Neural cell (in vitro differentiated cells): ENCODE results near the gene DRD1.

Experiments
- EP300 ChIP-seq: fragments of 450-650 bp; conservative IDR thresholded peaks from 2 replicates; pipeline ENCODE4 v1.6.1; 2014; ENCODE audit warnings: antibody characterized with exemption, mild to moderate bottlenecking, moderate library complexity; ENCODE audit not compliant: poor library complexity, severe bottlenecking
- EZH2 ChIP-seq: fragments of 200-600, 300-800 bp; shearing (Covaris generic), sonication (generic); IDR thresholded peaks from 2 replicates; pipeline ENCODE4 v1.6.1; 2014; ENCODE audit warnings: antibody characterized with exemption, low read length, borderline replicate concordance, mild to moderate bottlenecking; ENCODE audit not compliant: insufficient read depth, poor library complexity, severe bottlenecking
- MXI1 ChIP-seq: fragments of 450-650 bp; conservative IDR thresholded peaks from 2 replicates; pipeline ENCODE4 v1.6.1; 2014; ENCODE audit warnings: antibody characterized with exemption, mild to moderate bottlenecking; ENCODE audit not compliant: poor library complexity, severe bottlenecking
- POLR2AphosphoS5 ChIP-seq: IDR thresholded peaks from 2 replicates; pipeline ENCODE4 v1.6.1; 2012
- RAD21 ChIP-seq: fragments of 450-650 bp; conservative IDR thresholded peaks from 2 replicates; pipeline ENCODE4 v1.6.1; 2014; ENCODE audit warnings: antibody characterized with exemption, mild to moderate bottlenecking, moderate library complexity
- TAF1 ChIP-seq: IDR thresholded peaks from 2 replicates; pipeline ENCODE4 v1.6.1; 2012; ENCODE audit warnings: low read depth
- TF ChIP-seq, protein P1 (sequence below): fragments of 450-650 bp; IDR thresholded peaks from 2 replicates; pipeline ENCODE4 v1.5.1; 2014; ENCODE audit warnings: antibody characterized with exemption, mild to moderate bottlenecking, moderate library complexity; ENCODE audit not compliant: poor library complexity, severe bottlenecking
- TF ChIP-seq, protein P2 (sequence below): IDR thresholded peaks from 2 replicates; pipeline ENCODE4 v1.6.1; 2012; ENCODE audit warnings: borderline replicate concordance

DNA sequence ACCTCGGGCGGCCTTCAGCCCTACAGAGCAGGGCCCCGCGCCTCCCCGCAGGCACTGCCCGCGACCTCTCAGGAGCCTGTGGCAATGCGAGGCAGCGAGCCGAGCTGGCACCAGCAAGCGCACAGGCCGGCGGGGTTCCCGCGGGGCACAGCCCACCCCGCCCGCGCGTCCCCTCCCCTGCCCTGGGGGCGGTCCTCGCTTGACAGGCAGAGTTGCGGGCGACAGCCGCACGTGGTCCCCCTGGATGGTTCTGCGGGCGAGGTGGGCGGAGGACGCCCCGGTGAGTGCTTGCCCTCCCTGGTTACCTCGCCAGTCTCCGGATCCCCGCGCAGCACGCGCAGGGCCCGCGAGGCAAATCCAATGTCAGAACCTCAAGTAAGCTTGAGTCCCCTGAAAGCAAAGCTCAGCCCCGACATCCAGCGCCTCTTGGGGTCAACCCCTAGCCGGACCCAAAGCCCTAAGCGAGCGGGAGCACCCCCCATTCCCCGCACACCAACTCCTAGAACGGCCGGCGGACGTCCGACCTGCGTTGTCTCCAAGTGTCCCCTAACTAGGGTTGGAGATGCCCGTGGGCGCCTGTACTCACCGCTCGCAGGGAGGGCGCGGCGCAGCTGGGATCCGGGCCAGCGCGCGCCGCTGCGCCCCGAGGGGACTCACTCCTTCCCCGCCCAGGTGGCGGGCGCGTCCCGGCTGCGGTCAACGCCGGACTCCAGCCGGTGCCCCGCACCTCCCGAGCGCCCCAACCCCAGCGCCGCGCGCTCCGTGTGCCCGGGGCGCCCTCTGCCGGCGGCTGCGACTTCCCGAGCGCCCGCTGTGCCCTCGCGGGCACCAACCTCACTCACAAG lies at the start of gene DRD1:
- TF ChIP-seq, protein P1, sequence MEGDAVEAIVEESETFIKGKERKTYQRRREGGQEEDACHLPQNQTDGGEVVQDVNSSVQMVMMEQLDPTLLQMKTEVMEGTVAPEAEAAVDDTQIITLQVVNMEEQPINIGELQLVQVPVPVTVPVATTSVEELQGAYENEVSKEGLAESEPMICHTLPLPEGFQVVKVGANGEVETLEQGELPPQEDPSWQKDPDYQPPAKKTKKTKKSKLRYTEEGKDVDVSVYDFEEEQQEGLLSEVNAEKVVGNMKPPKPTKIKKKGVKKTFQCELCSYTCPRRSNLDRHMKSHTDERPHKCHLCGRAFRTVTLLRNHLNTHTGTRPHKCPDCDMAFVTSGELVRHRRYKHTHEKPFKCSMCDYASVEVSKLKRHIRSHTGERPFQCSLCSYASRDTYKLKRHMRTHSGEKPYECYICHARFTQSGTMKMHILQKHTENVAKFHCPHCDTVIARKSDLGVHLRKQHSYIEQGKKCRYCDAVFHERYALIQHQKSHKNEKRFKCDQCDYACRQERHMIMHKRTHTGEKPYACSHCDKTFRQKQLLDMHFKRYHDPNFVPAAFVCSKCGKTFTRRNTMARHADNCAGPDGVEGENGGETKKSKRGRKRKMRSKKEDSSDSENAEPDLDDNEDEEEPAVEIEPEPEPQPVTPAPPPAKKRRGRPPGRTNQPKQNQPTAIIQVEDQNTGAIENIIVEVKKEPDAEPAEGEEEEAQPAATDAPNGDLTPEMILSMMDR, result peak; percentile 95
- TF ChIP-seq RAD21 (peak; percentile 93), TAF1 (no peak), EZH2 (no peak), EP300 (peak; percentile 32), MXI1 (peak; percentile 32), POLR2AphosphoS5 (no peak)
- TF ChIP-seq, protein P2, sequence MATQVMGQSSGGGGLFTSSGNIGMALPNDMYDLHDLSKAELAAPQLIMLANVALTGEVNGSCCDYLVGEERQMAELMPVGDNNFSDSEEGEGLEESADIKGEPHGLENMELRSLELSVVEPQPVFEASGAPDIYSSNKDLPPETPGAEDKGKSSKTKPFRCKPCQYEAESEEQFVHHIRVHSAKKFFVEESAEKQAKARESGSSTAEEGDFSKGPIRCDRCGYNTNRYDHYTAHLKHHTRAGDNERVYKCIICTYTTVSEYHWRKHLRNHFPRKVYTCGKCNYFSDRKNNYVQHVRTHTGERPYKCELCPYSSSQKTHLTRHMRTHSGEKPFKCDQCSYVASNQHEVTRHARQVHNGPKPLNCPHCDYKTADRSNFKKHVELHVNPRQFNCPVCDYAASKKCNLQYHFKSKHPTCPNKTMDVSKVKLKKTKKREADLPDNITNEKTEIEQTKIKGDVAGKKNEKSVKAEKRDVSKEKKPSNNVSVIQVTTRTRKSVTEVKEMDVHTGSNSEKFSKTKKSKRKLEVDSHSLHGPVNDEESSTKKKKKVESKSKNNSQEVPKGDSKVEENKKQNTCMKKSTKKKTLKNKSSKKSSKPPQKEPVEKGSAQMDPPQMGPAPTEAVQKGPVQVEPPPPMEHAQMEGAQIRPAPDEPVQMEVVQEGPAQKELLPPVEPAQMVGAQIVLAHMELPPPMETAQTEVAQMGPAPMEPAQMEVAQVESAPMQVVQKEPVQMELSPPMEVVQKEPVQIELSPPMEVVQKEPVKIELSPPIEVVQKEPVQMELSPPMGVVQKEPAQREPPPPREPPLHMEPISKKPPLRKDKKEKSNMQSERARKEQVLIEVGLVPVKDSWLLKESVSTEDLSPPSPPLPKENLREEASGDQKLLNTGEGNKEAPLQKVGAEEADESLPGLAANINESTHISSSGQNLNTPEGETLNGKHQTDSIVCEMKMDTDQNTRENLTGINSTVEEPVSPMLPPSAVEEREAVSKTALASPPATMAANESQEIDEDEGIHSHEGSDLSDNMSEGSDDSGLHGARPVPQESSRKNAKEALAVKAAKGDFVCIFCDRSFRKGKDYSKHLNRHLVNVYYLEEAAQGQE, result no peak
